GM18519 (cell line): ENCODE results near the gene SPEF1.
A peak's percentile ranks its signal among the peaks of the same experiment; 100 is the strongest.

ENCODE experiments used
- ATAC-seq: cut with Tn5 transposase; IDR thresholded peaks from one replicate; pipeline ENCODE4 v1.9.1; 2021; ENCODE audit warnings: mild to moderate bottlenecking, moderate library complexity; ENCODE audit not compliant: unreplicated experiment, low FRiP score

The SPEF1 gene

GRCh38 chr20:3767427-3768341 is 13.6 kb downstream of the SPEF1 start, which contains the start of gene ADISSP:
Gene ADISSP, minus strand, starts transcription at chr20:3767753. Its CDS starts 7,653 bp downstream, at chr20:3760100.
- ATAC-seq: peak; percentile 90

- no peak for ATAC-seq
These were observed 14.2 kb downstream of the SPEF1 start for GRCh38 chr20:3767110-3767426.

GRCh38 chr20:3766422-3767109 is 14.7 kb downstream of the SPEF1 start:
- ATAC-seq: no peak

DNA sequence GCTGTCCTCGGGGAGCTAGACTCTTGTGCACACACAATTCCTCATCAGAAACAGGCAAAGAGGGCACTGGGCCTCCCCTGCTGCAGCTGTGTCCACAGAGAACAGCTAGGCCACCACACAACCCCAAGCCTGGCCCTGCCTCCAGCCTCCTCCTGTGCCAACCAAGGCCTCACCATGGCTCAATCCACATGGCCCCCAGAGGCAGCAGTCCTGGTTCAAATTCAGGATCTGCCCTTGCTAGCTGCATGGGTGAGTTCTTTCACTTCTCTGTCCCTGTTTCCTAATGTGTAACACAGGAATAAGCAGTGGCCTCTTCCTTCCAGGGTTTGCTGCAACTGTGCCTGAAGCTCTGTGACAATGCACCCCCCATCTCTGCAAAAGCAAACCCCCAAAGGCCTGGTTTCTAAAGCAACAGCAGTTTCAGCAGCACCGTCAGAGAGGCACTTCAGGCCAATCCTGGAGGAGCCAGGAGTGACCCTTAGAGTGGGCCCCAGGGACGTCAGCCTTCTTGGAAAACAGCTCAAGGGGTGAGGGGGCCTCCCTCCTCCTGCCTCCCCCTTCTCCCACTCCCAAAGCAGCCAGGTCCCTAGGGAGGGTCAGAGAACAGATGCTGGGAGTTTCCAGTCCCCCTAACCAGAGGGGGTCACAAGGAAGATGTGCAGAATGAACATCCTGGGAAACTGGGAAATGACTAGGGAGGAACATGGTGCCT is 15.9 kb downstream of the SPEF1 start:
- no peak for ATAC-seq

DNA sequence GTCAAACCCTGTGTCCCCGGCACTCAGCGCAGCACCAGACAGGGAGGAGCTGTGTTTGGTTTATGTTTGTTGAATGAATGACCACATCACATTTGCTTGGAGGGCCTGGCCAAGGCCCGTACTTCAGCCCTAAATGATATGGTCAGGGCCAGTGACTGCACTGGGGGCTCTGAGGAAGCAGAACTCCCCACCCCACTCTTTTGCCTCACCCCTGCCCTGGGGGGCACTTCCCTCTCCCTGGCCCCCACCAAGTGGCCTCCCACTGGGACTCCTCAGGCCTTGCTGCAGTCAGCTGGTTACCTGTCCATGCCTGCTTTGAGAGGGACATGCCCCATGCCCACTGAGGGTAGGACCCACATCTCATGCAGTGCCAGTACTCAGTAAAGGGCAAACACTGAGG is 16.6 kb downstream of the SPEF1 start:
- no peak for ATAC-seq

DNA sequence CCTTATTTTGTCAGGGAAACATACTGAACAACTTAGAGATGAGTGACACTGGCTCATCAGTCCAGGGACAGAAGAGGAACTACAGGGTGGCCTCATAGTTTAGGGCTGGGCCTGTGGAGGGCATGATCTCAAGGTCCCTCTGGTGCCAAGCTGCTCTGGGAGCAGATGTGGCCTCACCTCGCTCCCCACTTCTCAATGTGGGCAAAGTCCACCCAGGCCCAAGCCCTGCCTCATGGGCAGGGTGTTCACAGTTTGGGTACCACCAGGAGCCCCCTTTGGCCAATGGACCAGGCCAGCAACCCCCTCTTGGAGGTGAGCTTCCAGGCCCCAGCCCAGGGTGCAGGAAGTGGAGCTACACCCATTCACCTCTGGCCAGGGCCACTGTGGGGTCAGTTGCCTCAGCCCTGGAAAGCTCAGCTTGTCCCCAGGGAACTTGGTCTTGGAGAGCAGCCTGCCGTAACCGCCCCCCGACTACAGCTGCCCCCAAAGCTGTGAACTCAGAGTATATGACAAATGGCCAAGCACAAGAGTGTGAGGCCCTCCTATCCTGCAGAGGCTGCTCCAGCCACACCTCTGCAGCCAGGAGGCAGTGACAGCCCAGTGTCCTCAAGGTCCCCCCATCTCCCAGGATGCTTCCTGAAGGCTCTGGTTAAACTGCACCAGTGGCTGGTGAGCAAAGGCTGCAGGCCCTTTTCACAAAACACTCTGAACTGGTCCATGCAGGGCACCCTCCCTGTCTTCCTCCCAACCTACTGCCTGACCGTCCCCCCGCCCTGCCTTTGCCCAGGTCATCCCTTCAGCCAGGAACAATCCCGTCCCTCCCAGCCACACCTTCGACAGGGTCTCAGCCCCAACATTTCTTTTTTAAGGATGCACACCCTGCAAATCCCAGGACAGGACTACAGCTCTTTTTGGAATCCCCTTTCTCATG is 17.3 kb downstream of the SPEF1 start:
- no peak for ATAC-seq

DNA sequence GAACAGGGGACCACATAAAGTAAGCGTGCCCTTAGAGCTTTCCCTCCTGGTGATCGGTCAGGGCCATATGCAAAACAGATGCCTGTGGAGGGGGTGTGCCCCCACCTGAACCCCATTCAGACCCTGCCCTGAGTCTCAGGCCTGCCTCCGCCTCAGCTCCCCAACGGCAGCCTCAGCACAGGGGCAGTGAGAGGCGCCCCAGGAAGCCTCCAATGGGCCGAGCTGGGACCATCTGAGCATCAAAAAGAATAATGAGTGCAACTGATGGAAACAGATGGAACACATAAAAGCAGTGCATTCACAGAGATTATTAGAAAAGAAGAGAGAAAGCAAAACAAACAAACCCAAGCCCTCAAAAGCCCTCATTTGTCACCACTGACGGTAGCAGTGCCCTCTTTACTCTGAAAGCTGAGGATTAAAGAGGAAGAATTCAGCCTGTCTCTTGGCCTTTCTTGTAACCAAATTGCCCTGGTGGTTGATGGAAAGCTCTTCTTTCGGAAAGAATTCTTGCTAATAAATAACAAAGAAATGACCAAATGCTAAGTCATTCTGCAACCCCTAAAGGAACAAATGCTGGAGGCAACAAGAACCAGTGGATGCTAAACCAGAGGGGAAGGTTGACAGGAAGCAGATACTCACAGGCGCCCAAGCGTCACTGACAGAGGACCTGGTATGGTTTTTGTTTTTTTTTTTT is 20.4 kb downstream of the SPEF1 start:
- no peak for ATAC-seq

DNA sequence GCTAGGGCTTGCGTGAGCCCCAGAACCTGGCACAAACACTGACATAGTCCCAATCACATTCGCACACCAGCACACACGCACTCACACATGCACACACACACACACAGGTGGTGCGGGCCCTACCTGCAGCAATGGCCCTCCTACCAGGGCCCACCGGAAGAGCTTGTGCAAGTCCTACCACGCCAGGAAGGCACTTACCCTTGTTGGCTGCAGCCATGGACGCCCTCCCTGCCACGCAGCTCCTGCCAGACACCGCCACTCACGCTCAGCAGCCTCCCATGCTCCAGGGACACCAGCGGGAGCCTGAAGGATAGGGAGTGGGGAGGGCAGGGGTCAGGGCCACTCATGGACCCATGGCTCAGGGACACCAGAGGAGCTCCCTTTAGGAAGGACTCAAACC is 21.4 kb downstream of the SPEF1 start:
- ATAC-seq: no peak

DNA sequence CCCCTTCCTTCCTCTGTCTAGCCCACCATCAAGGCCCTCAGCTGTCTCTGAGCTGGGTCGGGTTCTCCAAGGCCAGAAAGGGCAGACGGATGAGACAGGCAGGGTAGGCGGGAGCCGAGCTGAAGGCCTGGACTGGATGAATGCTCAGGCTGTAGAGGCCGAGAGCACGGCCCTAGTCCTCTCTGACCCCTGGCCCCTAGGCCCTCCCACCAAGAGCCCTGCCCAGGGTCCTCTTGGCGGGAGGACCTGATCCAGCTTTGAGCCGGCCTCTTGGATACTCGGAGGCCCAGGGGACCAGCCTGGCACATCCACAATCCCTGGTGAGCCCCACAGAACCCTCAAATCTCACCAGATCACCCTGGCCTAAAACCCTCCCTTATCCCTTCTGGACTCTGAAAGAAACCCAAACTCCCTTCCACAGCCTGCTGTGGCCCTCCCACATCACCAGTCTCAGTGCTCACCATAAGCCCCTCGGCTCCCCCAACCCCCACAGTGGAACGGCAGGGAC is 21.9 kb downstream of the SPEF1 start:
- no peak for ATAC-seq

GRCh38 chr20:3758566-3758965 is 22.7 kb downstream of the SPEF1 start:
- ATAC-seq: no peak

- no peak for ATAC-seq
These were observed 24.0 kb downstream of the SPEF1 start for GRCh38 chr20:3757268-3757667.

DNA sequence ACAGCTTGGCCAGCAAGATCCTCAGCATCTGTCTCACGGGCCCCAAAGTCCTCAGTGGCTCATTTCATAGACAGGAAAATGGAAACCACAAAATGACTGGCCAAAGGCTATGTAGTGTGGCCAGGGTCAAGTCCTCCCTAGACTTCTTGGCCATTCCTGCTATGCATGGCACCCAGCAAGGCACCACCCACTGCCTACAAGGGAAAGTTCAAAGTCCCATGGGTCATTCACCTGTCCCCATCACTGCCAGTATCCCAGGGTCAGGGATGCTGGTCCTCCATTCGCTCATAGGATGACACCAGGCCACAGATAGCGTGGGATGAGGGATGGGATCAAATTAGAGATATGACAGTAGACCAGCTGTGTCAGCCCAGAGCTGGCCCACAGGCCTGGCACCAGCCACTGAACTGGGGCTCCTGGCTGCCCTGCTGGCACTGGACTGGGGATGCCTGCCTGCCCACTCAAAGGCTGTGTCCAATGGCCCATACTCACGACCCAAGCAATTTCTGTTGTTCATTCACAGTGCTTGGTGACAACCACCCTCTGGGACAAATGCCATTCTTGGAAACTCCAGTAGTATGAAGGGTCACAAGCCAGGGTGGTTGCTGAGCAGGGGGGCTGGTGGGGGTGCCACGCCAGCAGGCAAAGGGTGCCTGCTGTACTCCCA is 25.3 kb downstream of the SPEF1 start:
- no peak for ATAC-seq

DNA sequence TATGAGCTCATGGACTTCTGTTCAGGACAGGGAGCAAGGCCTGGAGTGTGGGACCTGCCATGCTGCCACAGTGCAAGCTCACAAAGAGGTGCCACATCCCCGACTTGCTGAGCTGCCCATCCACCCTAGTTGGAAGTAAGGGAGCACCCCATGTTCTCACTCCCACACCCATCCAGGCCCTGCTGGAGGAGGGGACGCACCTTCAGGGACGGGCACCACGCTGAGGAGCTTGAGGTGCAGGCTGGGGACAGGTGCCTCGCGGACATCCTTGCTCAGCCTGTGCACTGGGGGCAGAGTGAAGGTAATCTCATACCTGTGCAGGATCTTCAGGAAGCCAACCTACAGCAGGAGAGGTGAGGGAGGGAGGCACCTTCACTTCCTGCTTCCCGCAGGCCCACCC is 26.0 kb downstream of the SPEF1 start:
- ATAC-seq: no peak

DNA sequence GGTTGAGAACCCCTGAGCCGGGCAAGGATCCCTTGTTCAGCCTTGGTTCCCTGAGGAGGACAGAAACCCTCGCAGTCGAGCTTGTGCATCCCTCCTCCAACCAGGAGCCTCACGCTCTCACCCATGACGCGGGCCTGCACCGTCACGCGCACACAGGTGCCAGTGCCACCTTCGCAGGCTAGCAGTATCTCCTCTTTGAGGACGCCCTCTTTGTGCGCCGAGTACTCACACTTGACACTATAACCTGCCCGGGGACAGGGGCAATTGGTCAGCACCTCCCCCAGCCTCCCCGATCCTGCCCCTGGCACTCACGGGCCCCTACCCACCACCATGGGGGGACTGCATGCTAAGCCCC is 27.0 kb downstream of the SPEF1 start:
- no peak for ATAC-seq

- no peak for ATAC-seq
These were observed 27.6 kb downstream of the SPEF1 start for GRCh38 chr20:3753501-3754275.

- no peak for ATAC-seq
These were observed 28.1 kb downstream of the SPEF1 start for GRCh38 chr20:3753098-3753497.

DNA sequence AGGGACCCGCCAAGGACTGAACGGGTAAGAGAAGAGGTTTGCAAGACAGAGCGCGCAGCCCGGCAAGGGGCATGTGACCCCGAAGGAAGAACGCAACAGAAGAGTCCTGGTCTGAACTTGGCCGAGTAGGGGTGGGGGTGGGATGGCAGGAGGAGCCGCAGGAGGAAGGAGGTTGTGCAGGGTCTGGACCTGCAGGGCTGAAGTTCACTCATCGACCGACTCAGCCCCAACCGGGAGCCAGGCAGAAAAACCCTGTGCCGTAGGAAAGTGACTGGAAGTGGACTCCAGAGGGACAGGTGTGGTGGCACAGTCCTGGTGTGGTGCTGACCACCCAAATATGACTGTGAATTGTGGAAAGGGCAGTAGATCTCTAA is 28.9 kb downstream of the SPEF1 start:
- ATAC-seq: no peak

DNA sequence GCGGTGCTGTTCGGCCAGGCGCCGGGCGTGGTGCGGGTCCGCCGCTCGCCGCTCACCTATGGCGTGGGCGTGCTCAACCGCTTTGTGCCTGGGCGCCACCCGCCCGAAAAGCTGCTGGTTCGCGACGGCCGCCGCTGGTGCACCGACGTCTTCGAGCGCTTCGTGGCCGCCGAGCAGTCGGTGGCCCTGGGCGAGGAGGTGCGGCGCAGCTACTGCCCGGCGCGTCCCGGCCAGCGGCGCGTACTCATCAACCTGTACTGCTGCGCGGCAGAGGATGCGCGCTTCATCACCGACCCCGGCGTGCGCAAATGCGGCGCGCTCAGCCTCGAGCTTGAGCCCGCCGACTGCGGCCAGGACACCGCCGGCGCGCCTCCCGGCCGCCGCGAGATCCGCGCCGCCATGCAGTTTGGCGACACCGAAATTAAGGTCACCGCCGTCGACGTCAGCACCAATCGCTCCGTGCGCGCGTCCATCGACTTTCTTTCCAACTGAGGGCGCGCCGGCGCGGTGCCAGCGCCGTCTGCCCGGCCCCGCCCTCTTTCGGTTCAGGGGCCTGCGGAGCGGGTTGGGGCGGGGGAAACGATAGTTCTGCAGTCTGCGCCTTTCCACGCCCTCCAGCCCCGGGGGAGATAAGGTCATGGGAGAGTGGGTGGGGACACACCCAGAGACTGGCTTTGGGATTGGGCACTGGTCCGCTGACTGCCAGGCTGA is 29.4 kb downstream of the SPEF1 start:
- ATAC-seq: no peak
